GM12878 (cell line): Measurements from ENCODE around the gene ELMO3. TPM values are rescaled to one million over a fixed set of nuclear protein-coding genes. Genes with fewer than 3 reads are reported as not detected.
A peak's percentile ranks its signal among the peaks of the same experiment; 100 is the strongest.

Experiments
- BHLHE40 ChIP-seq, 2 experiments: fragments of 450-650 bp in 1 of 2; IDR thresholded peaks; 2 replicates each; pipeline ENCODE4 v1.6.1; 2011 to 2017; ENCODE audit warnings: low read depth in 2 of 2, borderline replicate concordance in 1 of 2, improper control_type of control experiment in 1 of 2, low read length in 1 of 2, mild to moderate bottlenecking in 1 of 2
- CUX1 ChIP-seq: IDR thresholded peaks from 2 replicates; pipeline ENCODE4 v1.6.1; 2012; ENCODE audit warnings: improper control_type of control experiment, low read depth, low read length; ENCODE audit not compliant: insufficient replicate concordance
- EP300 ChIP-seq, 2 experiments: fragments of 150-350 bp in 1 of 2; IDR thresholded peaks; 2 replicates each; pipeline ENCODE4 v1.6.1; 2011 to 2012; ENCODE audit warnings: low read depth in 2 of 2, low read length in 2 of 2, borderline replicate concordance in 1 of 2, improper control_type of control experiment in 1 of 2, inconsistent platforms in 1 of 2; ENCODE audit not compliant: control insufficient read depth in 1 of 2
- EZH2 ChIP-seq: IDR thresholded peaks from 2 replicates; pipeline ENCODE4 v1.6.1; 2012; ENCODE audit warnings: low read depth, mild to moderate bottlenecking, control low read depth, inconsistent platforms, low read length, borderline replicate concordance; ENCODE audit not compliant: control insufficient read depth
- GATAD2B ChIP-seq: fragments of 450-650 bp; conservative IDR thresholded peaks from 2 replicates; pipeline ENCODE4 v1.6.1; 2017; ENCODE audit warnings: low read depth, mild to moderate bottlenecking, moderate library complexity
- LARP7 ChIP-seq: fragments of 450-650 bp; IDR thresholded peaks from 2 replicates; pipeline ENCODE4 v1.6.1; 2017; ENCODE audit warnings: mild to moderate bottlenecking
- MTA3 ChIP-seq: IDR thresholded peaks from 2 replicates; pipeline ENCODE4 v1.6.1; 2012; ENCODE audit warnings: low read length, inconsistent platforms, borderline replicate concordance
- NFYA ChIP-seq: IDR thresholded peaks from 2 replicates; pipeline ENCODE4 v1.6.1; 2011; ENCODE audit warnings: low read depth, mild to moderate bottlenecking, low read length, improper control_type of control experiment, borderline replicate concordance
- NR2F1 ChIP-seq: fragments of 450-650 bp; conservative IDR thresholded peaks from 2 replicates; pipeline ENCODE4 v1.6.1; 2017; ENCODE audit warnings: mild to moderate bottlenecking
- POLR2A ChIP-seq: IDR thresholded peaks from 2 replicates; pipeline ENCODE4 v1.6.1; 2011; ENCODE audit warnings: low read depth, mild to moderate bottlenecking, low read length
- RAD21 ChIP-seq: IDR thresholded peaks from 2 replicates; pipeline ENCODE4 v1.6.1; 2011; ENCODE audit warnings: mild to moderate bottlenecking, low read depth, low read length, moderate library complexity; ENCODE audit not compliant: insufficient read depth
- TAF1 ChIP-seq: IDR thresholded peaks from 2 replicates; pipeline ENCODE4 v1.6.1; 2011; ENCODE audit warnings: mild to moderate bottlenecking, low read depth, low read length, borderline replicate concordance
- ZBTB4 ChIP-seq: fragments of 450-650 bp; formaldehyde crosslinking; IDR thresholded peaks from 2 replicates; pipeline ENCODE4 v1.4.0; 2022; ENCODE audit warnings: mild to moderate bottlenecking, moderate library complexity
- ZBTB40 ChIP-seq: fragments of 450-650 bp; IDR thresholded peaks from 2 replicates; pipeline ENCODE4 v1.6.1; 2016; ENCODE audit warnings: mild to moderate bottlenecking, moderate library complexity, borderline replicate concordance
- ZNF622 ChIP-seq: fragments of 450-650 bp; IDR thresholded peaks from 2 replicates; pipeline ENCODE4 v1.6.1; 2017; ENCODE audit warnings: mild to moderate bottlenecking, inconsistent platforms
- ZZZ3 ChIP-seq: IDR thresholded peaks from 2 replicates; pipeline ENCODE4 v1.6.1; 2011; ENCODE audit warnings: low read depth; ENCODE audit not compliant: control insufficient read depth, insufficient read length
- polyA plus RNA-seq, 11 experiments: library from polyadenylated mRNA; depleted of rRNA in 4 of 11; unstranded in 6 of 11; stranded (reverse) in 5 of 11; fragments of >200 nt; fragmentation: Nextera tagmentation in 4 of 11; fragmentation: Illumina TruSeq in 1 of 11; extraction: Ambion mirVana in 4 of 11; extraction: Trizol in 1 of 11; gene quantifications; 1 replicate in 1 of 11; 2 replicates in 10 of 11; pipeline versions ENCODE4 v1.2.1 to v1.2.3, GENCODE V29; 2011 to 2016; ENCODE audit warnings: inconsistent platforms in 2 of 11, missing spikeins in 2 of 11, low read depth in 1 of 11
- total RNA-seq, 4 experiments: library from RNA; depleted of rRNA in 3 of 4; stranded (reverse); fragments of >200 nt in 3 of 4; fragmentation: Illumina TruSeq in 1 of 4; extraction: Trizol in 1 of 4; gene quantifications; 2 replicates each; pipeline versions ENCODE4 v1.2.1 to v1.2.3, GENCODE V29; 2013 to 2021

ELMO3 gene
- total and polyA plus RNA-seq, 10 of the 15 experiments (the other 5 are each of a cell fraction or from before 2014, with no cell fraction given), result 0.05 to 4.7 (median 0.96) TPM; not detected in 1

DNA sequence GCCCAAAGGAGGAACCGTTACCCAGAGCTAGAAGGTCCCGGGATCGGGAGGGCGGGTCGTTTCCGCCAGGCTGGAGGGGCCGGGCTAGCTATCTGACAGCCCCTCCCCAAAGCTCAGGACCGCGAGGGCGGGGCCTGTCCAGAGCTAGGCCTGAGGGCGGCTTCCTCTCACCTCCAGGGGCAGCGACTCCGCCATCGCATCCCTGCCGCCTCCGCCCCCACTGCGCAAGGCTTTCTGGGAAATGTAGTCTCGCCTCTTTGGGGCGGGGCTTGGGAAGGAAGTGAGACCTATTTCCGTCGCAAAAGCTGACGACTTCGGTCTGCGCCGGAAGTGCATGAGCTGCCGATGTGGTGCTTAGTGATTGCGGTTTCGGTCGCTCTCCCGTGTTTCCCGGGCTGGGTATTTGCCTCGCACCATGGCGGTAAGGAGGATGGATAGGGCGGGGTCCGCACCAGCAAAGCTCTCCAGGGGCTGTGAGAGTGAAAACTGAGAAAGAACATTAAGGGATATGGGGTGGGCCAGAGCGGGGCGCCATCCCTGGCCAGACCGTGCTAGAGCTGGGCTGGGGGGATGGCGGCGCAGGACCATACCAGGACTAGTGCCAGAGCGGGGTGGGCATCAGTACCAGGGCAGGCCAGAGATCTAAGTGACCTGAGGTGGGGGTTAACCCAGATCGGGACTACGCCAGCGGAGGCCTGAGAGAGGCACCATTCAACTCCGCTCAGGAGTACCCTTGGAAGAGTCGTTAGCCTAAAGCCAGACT is 28.1 kb downstream of the ELMO3 start, which contains the start of gene TMEM208 (continued):
- peak; percentile 99 for TF ChIP-seq ZBTB40
- no peak for TF ChIP-seq ZZZ3
- TF ChIP-seq ZBTB4 (CRISPR knock-in tag), result no peak
- no peak for TF ChIP-seq EP300 (IDR thresholded peaks at IDR 0.05; ENCODE audit: borderline replicate concordance in 1 of 2, control insufficient read depth in 1 of 2, low read depth in 2 of 2, low read length in 2 of 2)
- no peak for TF ChIP-seq CUX1
- no peak for TF ChIP-seq RAD21
- peak; percentile 66; the same call in 1 of the 2 replicates for TF ChIP-seq GATAD2B
- peak; percentile 88 for TF ChIP-seq POLR2A
- no peak for TF ChIP-seq EZH2
- TF ChIP-seq BHLHE40 (IDR thresholded peaks at IDR 0.05; ENCODE audit: borderline replicate concordance in 1 of 2, low read depth in 2 of 2, low read length in 1 of 2), result peak; percentile 34 to 70; a peak in 2 of 4 replicates
- peak; percentile 81; the same call in 1 of the 2 replicates for TF ChIP-seq TAF1
- peak; percentile 58; the same call in 1 of the 2 replicates for TF ChIP-seq LARP7
- no peak for TF ChIP-seq ZNF622
- TF ChIP-seq MTA3, result no peak
- TF ChIP-seq NFYA, result no peak
- TF ChIP-seq NR2F1, result peak; percentile 43; the same call in 1 of the 2 replicates
